Omental fat pad (tissue), 4 donors: ENCODE results near the gene PKMYT1. TPM values are rescaled to one million over a fixed set of nuclear protein-coding genes. Genes with fewer than 3 reads are reported as not detected.

Source experiments
- ATAC-seq: fragments of 150-250 bp; one replicate; pipeline ENCODE4 v1.9.1; 2016; ENCODE audit warnings: mild to moderate bottlenecking, moderate library complexity; ENCODE audit not compliant: low FRiP score
- DNase-seq: peaks from one replicate; pipeline ENCODE4 v3.0.0-alpha.2; 2019; ENCODE audit warnings: low spot score
- total RNA-seq, 4 donors: library from RNA; depleted of rRNA; stranded (reverse); fragments of >200 nt; gene quantifications; one replicate each; pipeline ENCODE4 v1.1.0, GENCODE V29; 2016
- TF ChIP-seq, protein P1 (sequence below), 3 donors: fragments of 450-650 bp; IDR thresholded peaks; one replicate each; pipeline ENCODE4 v1.5.1; 2016 to 2017; ENCODE audit warnings: antibody characterized with exemption in 3 of 3, mild to moderate bottlenecking in 3 of 3, moderate library complexity in 2 of 3

PKMYT1 gene
- total RNA-seq, 4 donors from 2014 or later: 0.25 to 1.7 (median 0.79) TPM; not detected in 1

DNA sequence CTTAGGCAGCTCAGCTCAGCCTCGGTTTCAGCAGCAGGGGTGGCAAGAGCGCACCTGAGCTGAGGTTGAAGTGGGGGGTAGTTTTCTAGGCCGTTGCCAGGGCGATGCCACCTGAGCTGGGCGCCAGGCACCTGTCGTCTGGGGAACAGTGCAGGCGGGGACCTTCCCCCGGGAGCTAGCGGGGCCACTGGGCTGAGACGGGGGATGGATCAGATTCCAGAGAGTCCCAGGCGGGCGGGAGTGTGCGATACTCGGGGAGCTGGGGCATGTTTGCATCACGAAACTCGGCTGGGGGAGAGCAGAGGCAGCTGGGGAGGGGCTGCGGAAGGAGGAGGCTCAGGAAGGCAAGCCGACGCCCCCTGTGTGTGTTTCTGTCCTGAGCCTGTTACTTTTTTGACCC is 32.0 kb upstream of the PKMYT1 start:
- TF ChIP-seq, protein P1, sequence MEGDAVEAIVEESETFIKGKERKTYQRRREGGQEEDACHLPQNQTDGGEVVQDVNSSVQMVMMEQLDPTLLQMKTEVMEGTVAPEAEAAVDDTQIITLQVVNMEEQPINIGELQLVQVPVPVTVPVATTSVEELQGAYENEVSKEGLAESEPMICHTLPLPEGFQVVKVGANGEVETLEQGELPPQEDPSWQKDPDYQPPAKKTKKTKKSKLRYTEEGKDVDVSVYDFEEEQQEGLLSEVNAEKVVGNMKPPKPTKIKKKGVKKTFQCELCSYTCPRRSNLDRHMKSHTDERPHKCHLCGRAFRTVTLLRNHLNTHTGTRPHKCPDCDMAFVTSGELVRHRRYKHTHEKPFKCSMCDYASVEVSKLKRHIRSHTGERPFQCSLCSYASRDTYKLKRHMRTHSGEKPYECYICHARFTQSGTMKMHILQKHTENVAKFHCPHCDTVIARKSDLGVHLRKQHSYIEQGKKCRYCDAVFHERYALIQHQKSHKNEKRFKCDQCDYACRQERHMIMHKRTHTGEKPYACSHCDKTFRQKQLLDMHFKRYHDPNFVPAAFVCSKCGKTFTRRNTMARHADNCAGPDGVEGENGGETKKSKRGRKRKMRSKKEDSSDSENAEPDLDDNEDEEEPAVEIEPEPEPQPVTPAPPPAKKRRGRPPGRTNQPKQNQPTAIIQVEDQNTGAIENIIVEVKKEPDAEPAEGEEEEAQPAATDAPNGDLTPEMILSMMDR (IDR thresholded peaks at IDR 0.05): no peak
- no peak for ATAC-seq
- no peak for DNase-seq

DNA sequence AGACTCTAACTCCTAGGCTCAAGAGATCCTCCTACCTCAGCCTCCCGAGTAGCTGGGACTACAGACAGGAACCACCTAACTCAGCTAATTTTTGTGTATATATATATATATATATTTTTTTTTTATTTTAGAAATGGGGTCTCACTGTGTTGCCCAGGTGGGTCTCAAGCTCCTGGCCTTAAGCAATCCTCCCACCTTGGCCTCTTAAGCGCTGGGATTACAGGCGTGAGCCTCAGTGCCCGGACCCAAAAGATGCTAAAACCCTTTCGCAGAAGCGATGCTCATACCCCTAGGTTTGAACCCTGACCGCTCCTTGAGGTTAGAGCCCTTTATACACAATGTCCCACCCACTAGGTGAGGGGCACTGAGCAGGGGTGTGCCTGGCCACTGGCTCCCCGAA is 30.3 kb upstream of the PKMYT1 start:
- DNase-seq (no peak), ATAC-seq (no peak)
- TF ChIP-seq, protein P1 (IDR thresholded peaks at IDR 0.05): no peak

DNA sequence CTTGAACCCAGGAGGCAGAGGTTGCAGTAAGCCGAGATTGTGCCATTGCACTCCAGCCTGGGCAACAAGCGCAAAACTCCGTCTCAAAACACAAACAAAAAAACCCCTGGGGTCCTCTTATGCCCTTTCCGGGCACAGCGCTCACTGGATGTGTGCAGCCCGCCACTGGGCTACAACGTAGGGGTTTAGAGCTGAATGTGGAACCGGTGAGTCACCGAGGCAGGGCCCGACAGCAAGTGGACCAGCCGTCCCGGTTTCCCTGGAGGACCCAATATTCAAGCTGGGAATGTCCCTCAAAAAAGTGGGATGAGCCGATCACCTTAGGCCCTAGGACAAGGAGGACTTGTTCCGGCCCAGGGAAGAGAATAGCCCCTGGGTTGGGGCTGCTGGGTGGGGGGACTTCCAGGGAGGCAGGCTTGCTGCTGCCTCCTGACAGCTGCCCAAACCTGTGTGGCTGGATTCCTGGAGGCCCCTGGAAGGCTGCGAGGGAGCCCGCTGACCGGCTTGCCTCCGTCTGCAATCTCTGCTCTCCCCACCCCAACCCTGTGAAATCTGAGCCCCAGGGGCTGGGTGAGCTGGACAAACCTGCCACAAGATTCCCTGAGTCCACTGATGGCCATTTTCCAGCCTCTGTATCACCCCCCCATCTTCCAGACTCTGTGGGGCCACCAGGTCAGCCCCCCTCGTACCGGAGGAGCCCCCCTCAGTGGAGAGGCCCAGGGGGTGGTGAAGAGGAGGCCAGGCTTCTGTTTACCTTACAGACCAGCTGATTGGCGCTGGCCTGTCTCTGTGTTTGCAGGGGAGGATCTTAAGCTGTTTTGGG is 29.5 kb upstream of the PKMYT1 start:
- TF ChIP-seq, protein P1 (IDR thresholded peaks at IDR 0.05): no peak
- no peak for ATAC-seq
- no peak for DNase-seq

- no peak for DNase-seq
- TF ChIP-seq, protein P1 (IDR thresholded peaks at IDR 0.05): no peak
- no peak for ATAC-seq
Observed at GRCh38 chr16:3008690-3009037, 28.4 kb upstream of the PKMYT1 start.

- no peak for DNase-seq
- ATAC-seq: no peak
- TF ChIP-seq, protein P1 (IDR thresholded peaks at IDR 0.05): no peak
Observed at GRCh38 chr16:3007957-3008689, 27.9 kb upstream of the PKMYT1 start.

DNA sequence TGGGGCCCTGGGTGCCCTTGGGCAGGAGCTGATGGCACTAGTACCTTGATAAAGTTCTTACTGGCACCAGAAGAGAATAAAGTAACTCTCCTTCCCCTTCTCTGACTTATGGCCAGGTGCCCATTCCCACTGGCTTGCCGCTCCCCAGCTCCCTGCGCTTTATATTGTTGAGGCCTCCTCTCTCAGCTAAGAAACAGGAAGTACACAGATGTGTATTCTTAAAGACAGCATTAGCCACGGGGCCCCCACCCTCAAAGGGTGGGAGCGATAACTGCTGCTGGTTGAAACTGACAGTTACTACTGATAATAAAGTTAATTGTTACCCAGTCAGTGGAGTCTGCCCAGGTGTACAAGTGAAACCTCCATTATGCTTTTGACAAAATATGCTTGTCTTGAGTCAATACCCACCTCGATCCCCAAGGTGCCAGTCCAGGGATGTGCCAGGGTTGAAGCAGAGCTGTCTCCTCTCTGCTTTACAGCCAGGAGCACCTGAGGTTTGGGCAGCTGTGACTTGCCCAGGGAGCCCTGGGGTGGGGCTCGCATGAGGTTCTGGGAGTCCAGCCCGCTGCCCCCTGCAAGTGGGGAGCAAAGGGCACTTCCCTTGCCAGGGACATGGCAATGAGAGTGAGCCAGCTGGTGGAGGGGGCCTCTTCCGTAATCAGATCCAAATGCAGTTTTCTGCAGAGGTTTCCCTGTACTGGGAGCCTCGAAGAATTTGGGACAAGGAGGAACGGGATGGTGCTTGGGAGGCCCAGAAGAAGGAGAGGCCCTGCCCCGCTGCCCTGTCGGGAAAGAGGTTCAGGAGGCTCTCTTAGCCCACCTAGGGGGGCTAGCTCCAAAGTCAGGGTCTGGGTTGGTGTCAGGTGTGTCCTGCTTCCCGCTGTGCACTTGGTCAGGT is 27.1 kb upstream of the PKMYT1 start:
- ATAC-seq (no peak), DNase-seq (no peak)
- TF ChIP-seq, protein P1 (IDR thresholded peaks at IDR 0.05): no peak
